K562 (cell line): ENCODE measurements around the gene SOX18. TPM values are rescaled to one million over a fixed set of nuclear protein-coding genes. Genes with fewer than 3 reads are reported as not detected.

Experiments used
- ESRRB ChIP-seq: fragments of 250-450 bp; sonication (Bioruptor Pico); IDR thresholded peaks from 2 replicates; pipeline ENCODE4 v1.5.0; 2020; ENCODE audit warnings: mild to moderate bottlenecking, moderate library complexity, borderline replicate concordance
- MGA ChIP-seq: fragments of 450-650 bp; IDR thresholded peaks from 2 replicates; pipeline ENCODE4 v1.6.1; 2016; ENCODE audit warnings: mild to moderate bottlenecking, moderate library complexity
- NFIX ChIP-seq: fragments of 250-450 bp; sonication (Bioruptor Pico); IDR thresholded peaks from 2 replicates; pipeline ENCODE4 v1.4.0; 2020; ENCODE audit warnings: low read depth, mild to moderate bottlenecking, moderate library complexity
- RBM25 ChIP-seq: fragments of 200-400 bp; formaldehyde crosslinking; IDR thresholded peaks from 2 replicates; pipeline ENCODE4 v1.6.1; 2018; ENCODE audit warnings: low read length, low read depth, moderate library complexity; ENCODE audit not compliant: severe bottlenecking
- ZBTB8A ChIP-seq: fragments of 450-650 bp; IDR thresholded peaks from 2 replicates; pipeline ENCODE4 v1.6.1; 2018; ENCODE audit warnings: mild to moderate bottlenecking, moderate library complexity; ENCODE audit not compliant: partially characterized antibody
- ZNF184 ChIP-seq: sonication (generic); formaldehyde crosslinking; IDR thresholded peaks from 2 replicates; pipeline ENCODE4 v1.5.0; 2020; ENCODE audit warnings: missing genetic modification reagents
- ZNF668 ChIP-seq: fragments of 250-450 bp; sonication (Bioruptor Pico); IDR thresholded peaks from 2 replicates; pipeline ENCODE4 v1.8.0; 2022; ENCODE audit warnings: mild to moderate bottlenecking, inconsistent platforms
- polyA plus RNA-seq, 8 experiments: library from polyadenylated mRNA; depleted of rRNA in 4 of 8; stranded (reverse) in 5 of 8; unstranded in 3 of 8; fragments of >200 nt; fragmentation: Nextera tagmentation in 2 of 8; fragmentation: Illumina TruSeq in 1 of 8; extraction: Ambion mirVana in 2 of 8; extraction: Trizol in 1 of 8; gene quantifications; 2 replicates each; pipeline versions ENCODE4 v1.2.1 to v1.2.3, GENCODE V29; 2011 to 2014; ENCODE audit warnings: inconsistent platforms in 1 of 8, missing spikeins in 1 of 8
- total RNA-seq, 7 experiments: library from RNA; depleted of rRNA in 6 of 7; stranded (reverse); fragments of >200 nt in 6 of 7; fragmentation: Illumina TruSeq in 2 of 7; extraction: Trizol in 2 of 7; gene quantifications; 2 replicates each; pipeline versions ENCODE4 v1.2.1 to v1.2.3, GENCODE V29; 2011 to 2021; ENCODE audit warnings: low replicate concordance in 1 of 7
- TF ChIP-seq, protein P1 (sequence below): sonication (generic); formaldehyde crosslinking; IDR thresholded peaks from 2 replicates; pipeline ENCODE4 v1.8.0; 2023; ENCODE audit warnings: mild to moderate bottlenecking, missing genetic modification reagents
- TF ChIP-seq, protein P2 (sequence below): sonication (generic); IDR thresholded peaks from 2 replicates; pipeline ENCODE4 v1.6.1; 2016

Gene SOX18
- total and polyA plus RNA-seq, 9 of the 15 experiments (the other 6 are each of a cell fraction or from before 2014, with no cell fraction given) = 0.15 to 19.8 (median 0.33) TPM

DNA sequence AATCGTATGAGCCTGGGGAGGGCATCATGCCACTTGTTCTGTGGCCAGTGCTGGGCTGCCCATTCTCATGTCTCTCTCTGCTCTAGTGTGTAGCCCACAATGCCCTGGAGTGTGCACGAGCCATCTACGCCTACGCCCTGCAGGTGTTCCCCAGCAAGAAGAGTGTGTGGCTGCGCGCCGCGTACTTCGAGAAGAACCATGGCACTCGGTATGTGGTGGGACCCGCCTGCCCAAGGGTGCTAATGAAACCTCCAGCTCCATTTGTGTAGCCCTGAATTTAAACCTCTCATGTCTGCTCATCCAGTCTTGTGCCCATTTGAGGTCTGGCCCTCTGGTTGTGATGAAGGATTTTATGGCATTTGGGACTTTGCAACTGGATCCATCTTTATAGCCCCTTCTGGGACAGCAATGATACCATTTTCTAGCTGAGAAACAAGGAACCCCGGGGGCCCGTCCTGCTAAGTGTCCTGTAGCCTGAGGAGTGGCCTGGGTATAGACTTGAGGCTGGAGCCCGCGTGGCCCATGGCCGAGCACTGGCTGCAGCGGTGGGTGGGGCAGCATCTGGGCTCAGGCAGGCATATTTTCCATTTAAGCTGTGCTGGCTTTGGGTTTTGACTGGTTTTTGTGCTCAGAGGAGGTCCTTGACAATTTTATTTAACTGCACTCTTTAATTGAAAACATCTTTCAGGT is 26.6 kb downstream of the SOX18 start (continued):
- TF ChIP-seq MGA (no peak), ESRRB (CRISPR knock-in tag) (no peak), ZNF184 (CRISPR knock-in tag) (no peak), ZNF668 (CRISPR knock-in tag) (no peak), ZBTB8A (no peak), NFIX (CRISPR knock-in tag) (no peak), RBM25 (no peak)
- TF ChIP-seq, protein P1, sequence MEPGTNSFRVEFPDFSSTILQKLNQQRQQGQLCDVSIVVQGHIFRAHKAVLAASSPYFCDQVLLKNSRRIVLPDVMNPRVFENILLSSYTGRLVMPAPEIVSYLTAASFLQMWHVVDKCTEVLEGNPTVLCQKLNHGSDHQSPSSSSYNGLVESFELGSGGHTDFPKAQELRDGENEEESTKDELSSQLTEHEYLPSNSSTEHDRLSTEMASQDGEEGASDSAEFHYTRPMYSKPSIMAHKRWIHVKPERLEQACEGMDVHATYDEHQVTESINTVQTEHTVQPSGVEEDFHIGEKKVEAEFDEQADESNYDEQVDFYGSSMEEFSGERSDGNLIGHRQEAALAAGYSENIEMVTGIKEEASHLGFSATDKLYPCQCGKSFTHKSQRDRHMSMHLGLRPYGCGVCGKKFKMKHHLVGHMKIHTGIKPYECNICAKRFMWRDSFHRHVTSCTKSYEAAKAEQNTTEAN (CRISPR knock-in tag) = no peak
- TF ChIP-seq, protein P2, sequence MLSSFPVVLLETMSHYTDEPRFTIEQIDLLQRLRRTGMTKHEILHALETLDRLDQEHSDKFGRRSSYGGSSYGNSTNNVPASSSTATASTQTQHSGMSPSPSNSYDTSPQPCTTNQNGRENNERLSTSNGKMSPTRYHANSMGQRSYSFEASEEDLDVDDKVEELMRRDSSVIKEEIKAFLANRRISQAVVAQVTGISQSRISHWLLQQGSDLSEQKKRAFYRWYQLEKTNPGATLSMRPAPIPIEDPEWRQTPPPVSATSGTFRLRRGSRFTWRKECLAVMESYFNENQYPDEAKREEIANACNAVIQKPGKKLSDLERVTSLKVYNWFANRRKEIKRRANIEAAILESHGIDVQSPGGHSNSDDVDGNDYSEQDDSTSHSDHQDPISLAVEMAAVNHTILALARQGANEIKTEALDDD = no peak
- TF ChIP-seq, all 486 proteins: peak for 0
